ENCODE measurements around the gene CIPC. TPM values are rescaled to one million over a fixed set of nuclear protein-coding genes. Genes with fewer than 3 reads are reported as not detected.

Gene CIPC
- total RNA-seq, 1 experiment from 2014 or later: 20.6 TPM

DNA sequence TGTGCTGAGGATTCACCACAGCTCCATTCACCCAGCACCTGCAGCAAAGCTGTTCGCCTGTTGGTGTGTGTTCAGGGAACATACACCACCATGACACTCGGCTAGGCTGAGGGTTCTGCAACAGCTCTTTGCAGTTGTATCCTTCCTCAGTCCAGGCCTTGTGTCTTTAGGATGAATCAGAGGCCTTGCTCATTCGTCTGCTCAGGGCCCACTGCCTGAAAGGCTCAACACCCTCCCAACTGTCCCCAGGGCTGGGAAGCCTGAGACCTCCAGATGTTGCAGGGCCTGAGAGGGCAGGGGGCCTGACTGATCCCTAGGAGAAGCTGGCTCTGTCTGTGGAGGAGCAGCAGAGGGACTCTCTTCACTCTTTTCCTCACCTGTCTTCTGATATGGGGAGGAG is 32.3 kb downstream of the CIPC start:
- H3K27me3 ChIP-seq (ENCODE audit: insufficient read depth, low read length): no peaks in the 10 kb centered on the region
- peaks cover 27 to 58% of the 10 kb centered on the region in 2 experiments for H3K4me1 ChIP-seq (ENCODE audit: control insufficient read depth in 1 of 2, insufficient read depth in 2 of 2, low read length in 2 of 2)
- RAD21 ChIA-PET (ENCODE audit: low non-redundant PET in 1 of 2, low total read pairs in 2 of 2, uncharacterized antibody in 2 of 2, unreplicated experiment in 2 of 2): no interaction called here
- TF ChIP-seq CBX3 (IDR thresholded peaks at IDR 0.05; ENCODE audit: low read depth) (no peak), SIN3A (IDR thresholded peaks at IDR 0.05; ENCODE audit: low read depth) (no peak), YY1 (IDR thresholded peaks at IDR 0.05; ENCODE audit: extremely low read depth, insufficient replicate concordance, low read depth, low read length) (no peak), ELF1 (IDR thresholded peaks at IDR 0.05; ENCODE audit: borderline replicate concordance, low read depth) (no peak), CEBPB (IDR thresholded peaks at IDR 0.05; ENCODE audit: low read depth) (no peak), ZNF274 (IDR thresholded peaks at IDR 0.05; ENCODE audit: low read depth, low read length) (no peak), RAD21 (IDR thresholded peaks at IDR 0.05; ENCODE audit: low read depth) (no peak)
- no peaks in the 10 kb centered on the region for H3K9me2 ChIP-seq (ENCODE audit: insufficient read depth)
- H3K4me2 ChIP-seq (ENCODE audit: low read length): no peak overlapping the region
- no peak for DNase-seq (ENCODE audit: low read depth, low spot score)
- ATAC-seq: no peak
- no peak overlapping the region for H3K9ac ChIP-seq (ENCODE audit: low read length)
- no peak overlapping the region for H3K4me3 ChIP-seq (replicated peaks in 1 of 2; ENCODE audit: low read depth in 1 of 2, low read length in 2 of 2)
- POLR2A ChIA-PET: interaction anchor here (0.6 kb wide), 1 partner anchor 54 kb away, joined by 4 read pairs; no protein-coding TSS in a partner anchor
- intact Hi-C loops (cut with micrococcal nuclease): no loop called here
- BruUV-seq (replicated peaks): no TSS peak
- H3K36me3 ChIP-seq (ENCODE audit: control insufficient read depth in 1 of 2, insufficient read depth in 2 of 2, low read length in 2 of 2): no peaks in the 10 kb centered on the region
- CTCF ChIA-PET: no interaction called here
- no peak overlapping the region for H2AFZ ChIP-seq (ENCODE audit: low read depth, low read length, poor library complexity, severe bottlenecking)
- no peaks in the 10 kb centered on the region for H3K9me3 ChIP-seq (ENCODE audit: control insufficient read depth in 1 of 2, insufficient read depth in 1 of 2, low read depth in 1 of 2, low read length in 2 of 2)
- no peak overlapping the region for H3K27ac ChIP-seq (ENCODE audit: low read depth, low read length)
- no peaks in the 10 kb centered on the region for H3K79me2 ChIP-seq (ENCODE audit: insufficient read depth, low read length)
- no peaks in the 10 kb centered on the region for H4K20me1 ChIP-seq (ENCODE audit: insufficient read depth)

DNA sequence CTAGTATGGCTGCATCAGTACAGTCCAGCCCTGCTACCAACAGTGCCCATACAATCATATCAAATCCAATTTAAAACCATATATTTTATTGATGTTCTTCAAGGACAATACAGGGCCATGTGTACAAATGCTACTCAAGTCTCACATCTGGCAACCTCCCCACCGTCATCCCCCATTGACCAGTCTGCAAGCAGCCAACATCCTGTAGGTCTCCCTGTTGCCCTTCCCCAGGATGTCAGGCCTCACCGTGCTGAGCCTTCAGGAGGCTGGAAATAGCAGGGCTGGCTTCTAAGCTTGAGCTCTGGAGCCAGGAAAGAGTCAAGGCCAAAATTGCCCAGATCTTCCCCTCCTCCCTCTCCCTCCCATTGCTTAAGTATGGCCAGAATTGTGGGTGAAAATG is 33.1 kb downstream of the CIPC start:
- DNase-seq (ENCODE audit: low read depth, low spot score) (no peak), ATAC-seq (no peak)
- intact Hi-C loops (cut with micrococcal nuclease): no loop called here
- ChIA-PET CTCF (no interaction called here), RAD21 (ENCODE audit: low non-redundant PET in 1 of 2, low total read pairs in 2 of 2, uncharacterized antibody in 2 of 2, unreplicated experiment in 2 of 2) (no interaction called here), POLR2A (no interaction called here)
- Histone ChIP-seq H3K36me3 (ENCODE audit: control insufficient read depth in 1 of 2, insufficient read depth in 2 of 2, low read length in 2 of 2) (no peaks in the 10 kb centered on the region), H3K79me2 (ENCODE audit: insufficient read depth, low read length) (no peaks in the 10 kb centered on the region), H3K9me2 (ENCODE audit: insufficient read depth) (no peaks in the 10 kb centered on the region), H3K9me3 (ENCODE audit: control insufficient read depth in 1 of 2, insufficient read depth in 1 of 2, low read depth in 1 of 2, low read length in 2 of 2) (no peaks in the 10 kb centered on the region), H3K4me3 (replicated peaks in 1 of 2; ENCODE audit: low read depth in 1 of 2, low read length in 2 of 2) (no peak overlapping the region), H2AFZ (ENCODE audit: low read depth, low read length, poor library complexity, severe bottlenecking) (no peak overlapping the region), H3K4me2 (ENCODE audit: low read length) (no peak overlapping the region), H3K27me3 (ENCODE audit: insufficient read depth, low read length) (no peaks in the 10 kb centered on the region), H3K27ac (ENCODE audit: low read depth, low read length) (no peak overlapping the region), H4K20me1 (ENCODE audit: insufficient read depth) (no peaks in the 10 kb centered on the region), H3K9ac (ENCODE audit: low read length) (no peak overlapping the region), H3K4me1 (ENCODE audit: control insufficient read depth in 1 of 2, insufficient read depth in 2 of 2, low read length in 2 of 2) (peaks cover 27 to 50% of the 10 kb centered on the region in 2 experiments)
- BruUV-seq (replicated peaks): no TSS peak
- TF ChIP-seq ELF1 (IDR thresholded peaks at IDR 0.05; ENCODE audit: borderline replicate concordance, low read depth): no peak
- TF ChIP-seq ZNF274 (IDR thresholded peaks at IDR 0.05; ENCODE audit: low read depth, low read length): no peak
- TF ChIP-seq EZH2phosphoT487 (IDR thresholded peaks at IDR 0.05; ENCODE audit: borderline replicate concordance): no peak
- no peak for TF ChIP-seq JUND (IDR thresholded peaks at IDR 0.05)
- TF ChIP-seq POLR2AphosphoS5 (IDR thresholded peaks at IDR 0.05; ENCODE audit: low read depth, low read length): no peak
- no peak for TF ChIP-seq RAD21 (IDR thresholded peaks at IDR 0.05; ENCODE audit: low read depth)
- TF ChIP-seq, protein P1, sequence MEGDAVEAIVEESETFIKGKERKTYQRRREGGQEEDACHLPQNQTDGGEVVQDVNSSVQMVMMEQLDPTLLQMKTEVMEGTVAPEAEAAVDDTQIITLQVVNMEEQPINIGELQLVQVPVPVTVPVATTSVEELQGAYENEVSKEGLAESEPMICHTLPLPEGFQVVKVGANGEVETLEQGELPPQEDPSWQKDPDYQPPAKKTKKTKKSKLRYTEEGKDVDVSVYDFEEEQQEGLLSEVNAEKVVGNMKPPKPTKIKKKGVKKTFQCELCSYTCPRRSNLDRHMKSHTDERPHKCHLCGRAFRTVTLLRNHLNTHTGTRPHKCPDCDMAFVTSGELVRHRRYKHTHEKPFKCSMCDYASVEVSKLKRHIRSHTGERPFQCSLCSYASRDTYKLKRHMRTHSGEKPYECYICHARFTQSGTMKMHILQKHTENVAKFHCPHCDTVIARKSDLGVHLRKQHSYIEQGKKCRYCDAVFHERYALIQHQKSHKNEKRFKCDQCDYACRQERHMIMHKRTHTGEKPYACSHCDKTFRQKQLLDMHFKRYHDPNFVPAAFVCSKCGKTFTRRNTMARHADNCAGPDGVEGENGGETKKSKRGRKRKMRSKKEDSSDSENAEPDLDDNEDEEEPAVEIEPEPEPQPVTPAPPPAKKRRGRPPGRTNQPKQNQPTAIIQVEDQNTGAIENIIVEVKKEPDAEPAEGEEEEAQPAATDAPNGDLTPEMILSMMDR (IDR thresholded peaks at IDR 0.05 in 2 of 3, conservative IDR thresholded peaks at IDR 0.05 in 1 of 3; ENCODE audit: borderline replicate concordance in 1 of 3, insufficient read depth in 1 of 3, low read depth in 2 of 3, low read length in 2 of 3): no peak
- TF ChIP-seq EGR1 (IDR thresholded peaks at IDR 0.05; ENCODE audit: low read depth): no peak
- no peak for TF ChIP-seq CEBPB (IDR thresholded peaks at IDR 0.05; ENCODE audit: low read depth)
